Measurements from ENCODE around the gene N4BP3.

- TF ChIP-seq CTCF (IDR thresholded peaks at IDR 0.05) (no peak), POLR2A (IDR thresholded peaks at IDR 0.05) (no peak)
These were observed 29.9 kb downstream of the N4BP3 start for GRCh38 chr5:178143246-178143645.
